IMR-90 (cell line): ENCODE data around the gene SNRPF. TPM values are rescaled to one million over a fixed set of nuclear protein-coding genes. Genes with fewer than 3 reads are reported as not detected.

Experiments used
- ATAC-seq: fragments of 200-7000 bp; cut with Tn5 transposase; 2 replicates; pipeline ENCODE4 v1.9.1; 2020; ENCODE audit warnings: low read depth, mild to moderate bottlenecking, moderate library complexity
- BruUV-seq: library from RNA; stranded (reverse); fragments of 400-500 nt; replicated peaks from 2 replicates; lab custom pipeline; 2021; lab: Mats Ljungman, UMichigan
- CTCF ChIA-PET: fragments of 300-600 bp; formaldehyde crosslinking; extraction: SDS; loops from one replicate; lab custom pipeline; 2021; ENCODE audit warnings: antibody characterized with exemption; lab: Yijun Ruan, JAX
- POLR2A ChIA-PET: fragments of 300-600 bp; sonication (Branson Sonifier 250); formaldehyde crosslinking; loops from one replicate; lab custom pipeline; 2022; ENCODE audit warnings: antibody characterized with exemption; ENCODE audit not compliant: unreplicated experiment; lab: Charles Lee
- DNase-seq: peaks from one replicate; pipeline ENCODE4 v3.0.0; 2013
- H2AFZ ChIP-seq: replicated peaks from 2 replicates; pipeline ENCODE3; 2013; ENCODE audit warnings: low read length, mild to moderate bottlenecking; ENCODE audit not compliant: poor library complexity
- H2AK5ac ChIP-seq: 2 replicates; pipeline ENCODE4 v1.6.1; 2013; ENCODE audit warnings: low read depth, low read length, inconsistent platforms
- H2AK9ac ChIP-seq: replicated peaks from 2 replicates; pipeline ENCODE3; 2013; ENCODE audit warnings: mild to moderate bottlenecking, low read depth, low read length, moderate library complexity; ENCODE audit not compliant: poor library complexity
- H2BK120ac ChIP-seq: 2 replicates; pipeline ENCODE4 v1.6.1; 2013; ENCODE audit warnings: low read depth, low read length, inconsistent platforms
- H2BK15ac ChIP-seq: 3 replicates; pipeline ENCODE4 v1.6.1; 2013; ENCODE audit warnings: low read depth, low read length, inconsistent platforms
- H2BK20ac ChIP-seq: 2 replicates; pipeline ENCODE4 v1.6.1; 2013; ENCODE audit warnings: low read depth, mild to moderate bottlenecking, inconsistent platforms, low read length, moderate library complexity
- H2BK5ac ChIP-seq: 2 replicates; pipeline ENCODE4 v1.6.1; 2013; ENCODE audit warnings: mild to moderate bottlenecking, low read depth, low read length, inconsistent platforms; ENCODE audit not compliant: poor library complexity, severe bottlenecking
- H3K14ac ChIP-seq: replicated peaks from 2 replicates; pipeline ENCODE4 v1.6.1; 2013; ENCODE audit warnings: low read depth, low read length, inconsistent platforms
- H3K18ac ChIP-seq: 2 replicates; pipeline ENCODE4 v1.6.1; 2013; ENCODE audit warnings: low read depth, low read length, control low read depth
- H3K23ac ChIP-seq: 2 replicates; pipeline ENCODE4 v1.6.1; 2013; ENCODE audit warnings: low read depth, low read length, inconsistent platforms
- H3K27ac ChIP-seq: 2 replicates; pipeline ENCODE4 v1.5.1; 2013; ENCODE audit warnings: mild to moderate bottlenecking, control low read depth, low read length; ENCODE audit not compliant: insufficient read depth
- H3K27me3 ChIP-seq: 2 replicates; pipeline ENCODE4 v1.6.1; 2013; ENCODE audit warnings: low read length; ENCODE audit not compliant: control insufficient read depth, insufficient read depth
- H3K36me3 ChIP-seq: 2 replicates; pipeline ENCODE4 v1.6.1; 2013; ENCODE audit warnings: low read length, mixed read lengths; ENCODE audit not compliant: control insufficient read depth, insufficient read depth
- H3K4ac ChIP-seq: 2 replicates; pipeline ENCODE4 v1.6.1; 2013; ENCODE audit warnings: low read depth, low read length, inconsistent platforms
- H3K4me1 ChIP-seq: 2 replicates; pipeline ENCODE4 v1.6.1; 2013; ENCODE audit warnings: low read length, mixed read lengths; ENCODE audit not compliant: control insufficient read depth, insufficient read depth
- H3K4me2 ChIP-seq: 2 replicates; pipeline ENCODE4 v1.6.1; 2013; ENCODE audit warnings: low read depth, mild to moderate bottlenecking, control low read depth, low read length, moderate library complexity
- H3K4me3 ChIP-seq: 2 replicates; pipeline ENCODE4 v1.5.1; 2013; ENCODE audit warnings: low read depth, mild to moderate bottlenecking, control low read depth, low read length, moderate library complexity; ENCODE audit not compliant: insufficient read depth
- H3K56ac ChIP-seq: 2 replicates; pipeline ENCODE4 v1.6.1; 2013; ENCODE audit warnings: low read length, inconsistent platforms; ENCODE audit not compliant: insufficient read depth; ENCODE audit errors: extremely low read depth
- H3K79me1 ChIP-seq, 2 experiments: 2 replicates each; pipeline ENCODE4 v1.6.1; 2013; ENCODE audit warnings: low read length in 2 of 2, inconsistent platforms in 1 of 2, low read depth in 1 of 2
- H3K9ac ChIP-seq: 2 replicates; pipeline ENCODE4 v1.6.1; 2013; ENCODE audit warnings: low read depth, low read length, control low read depth
- H3K9me1 ChIP-seq: 2 replicates; pipeline ENCODE4 v1.6.1; 2013; ENCODE audit warnings: low read length, inconsistent platforms; ENCODE audit not compliant: insufficient read depth
- H3K9me3 ChIP-seq: 2 replicates; pipeline ENCODE4 v1.6.1; 2013; ENCODE audit warnings: low read length; ENCODE audit not compliant: control insufficient read depth, insufficient read depth
- H4K20me1 ChIP-seq: 2 replicates; pipeline ENCODE4 v1.6.1; 2013; ENCODE audit warnings: low read length, inconsistent platforms; ENCODE audit not compliant: insufficient read depth
- H4K5ac ChIP-seq: 2 replicates; pipeline ENCODE4 v1.6.1; 2013; ENCODE audit warnings: mild to moderate bottlenecking, low read depth, low read length, control low read depth
- H4K8ac ChIP-seq, 2 experiments: 2 replicates each; pipeline ENCODE4 v1.6.1; 2013; ENCODE audit warnings: low read depth in 2 of 2, low read length in 2 of 2, control low read depth in 1 of 2, inconsistent platforms in 1 of 2
- H4K91ac ChIP-seq: 2 replicates; pipeline ENCODE4 v1.6.1; 2013; ENCODE audit warnings: low read depth, low read length, inconsistent platforms; ENCODE audit not compliant: insufficient read depth
- CEBPB ChIP-seq: IDR thresholded peaks from 2 replicates; pipeline ENCODE4 v1.6.1; 2012; ENCODE audit warnings: low read depth, low read length, improper control_type of control experiment
- CHD1 ChIP-seq: IDR thresholded peaks from 2 replicates; pipeline ENCODE4 v1.6.1; 2012; ENCODE audit warnings: low read depth, low read length, improper control_type of control experiment
- MAFK ChIP-seq: IDR thresholded peaks from 2 replicates; pipeline ENCODE4 v1.6.1; 2012; ENCODE audit warnings: low read depth, low read length, improper control_type of control experiment
- MAZ ChIP-seq: IDR thresholded peaks from 2 replicates; pipeline ENCODE4 v1.6.1; 2012; ENCODE audit warnings: low read depth, mild to moderate bottlenecking, low read length, improper control_type of control experiment, moderate library complexity, borderline replicate concordance
- NFE2L2 ChIP-seq: fragments of 150-350 bp; IDR thresholded peaks from 2 replicates; pipeline ENCODE4 v1.6.1; 2016; ENCODE audit warnings: low read depth, mild to moderate bottlenecking, low read length
- RCOR1 ChIP-seq: IDR thresholded peaks from 2 replicates; pipeline ENCODE4 v1.6.1; 2012; ENCODE audit warnings: mild to moderate bottlenecking, low read length, improper control_type of control experiment; ENCODE audit not compliant: insufficient replicate concordance
- RFX5 ChIP-seq: IDR thresholded peaks from 2 replicates; pipeline ENCODE4 v1.8.0; 2012; ENCODE audit warnings: low read depth, mild to moderate bottlenecking, low read length, moderate library complexity
- SMC3 ChIP-seq: fragments of 150-350 bp; IDR thresholded peaks from 2 replicates; pipeline ENCODE4 v1.6.1; 2016; ENCODE audit warnings: low read depth, mild to moderate bottlenecking, antibody characterized with exemption, low read length, moderate library complexity
- WGBS, 2 experiments: methylation state at CpG; one replicate each; pipeline versions ENCODE4 v1.1.5 to v1.1.7; 2013; ENCODE audit warnings: missing lambda C conversion rate in 2 of 2; ENCODE audit not compliant: insufficient read length in 1 of 2; ENCODE audit errors: extremely low coverage in 2 of 2; 5-methylcytosine and 5-hydroxymethylcytosine counted together
- dilution Hi-C: fragments of 300-500 bp; cut with HindIII; formaldehyde crosslinking; loops from one replicate; pipeline ENCODE4 v1.14.3; 2018; ENCODE audit warnings: low sequenced_read_pairs; ENCODE audit not compliant: unreplicated experiment
- in situ Hi-C: fragments of 300-500 bp; cut with MboI; formaldehyde crosslinking; loops from 3 replicates; pipeline ENCODE4 v1.14.3; 2019; ENCODE audit warnings: low sequenced_read_pairs, inconsistent platforms, mixed read lengths
- intact Hi-C: fragments of 100-400 bp; cut with micrococcal nuclease; formaldehyde crosslinking; loops from 2 replicates; pipeline ENCODE4 v1.10.0; 2022
- polyA plus RNA-seq, 3 experiments: library from polyadenylated mRNA; depleted of rRNA; stranded (reverse); fragments of >200 nt; gene quantifications; 2 replicates each; pipeline ENCODE4 v1.2.3, GENCODE V29; 2012; ENCODE audit warnings: low replicate concordance in 1 of 3
- total RNA-seq: library from RNA; depleted of rRNA; stranded (reverse); fragments of >200 nt; gene quantifications from 2 replicates; pipeline ENCODE4 v1.2.3, GENCODE V29; 2012
- TF ChIP-seq, protein P1 (sequence below): fragments of 150-350 bp; IDR thresholded peaks from 2 replicates; pipeline ENCODE4 v1.6.1; 2017; ENCODE audit warnings: mild to moderate bottlenecking, antibody characterized with exemption, low read length, low read depth

Gene SNRPF
- total and polyA plus RNA-seq, 2 of the 4 experiments (the other 2 are of a cell fraction) = 5.0 to 27.9 TPM

DNA sequence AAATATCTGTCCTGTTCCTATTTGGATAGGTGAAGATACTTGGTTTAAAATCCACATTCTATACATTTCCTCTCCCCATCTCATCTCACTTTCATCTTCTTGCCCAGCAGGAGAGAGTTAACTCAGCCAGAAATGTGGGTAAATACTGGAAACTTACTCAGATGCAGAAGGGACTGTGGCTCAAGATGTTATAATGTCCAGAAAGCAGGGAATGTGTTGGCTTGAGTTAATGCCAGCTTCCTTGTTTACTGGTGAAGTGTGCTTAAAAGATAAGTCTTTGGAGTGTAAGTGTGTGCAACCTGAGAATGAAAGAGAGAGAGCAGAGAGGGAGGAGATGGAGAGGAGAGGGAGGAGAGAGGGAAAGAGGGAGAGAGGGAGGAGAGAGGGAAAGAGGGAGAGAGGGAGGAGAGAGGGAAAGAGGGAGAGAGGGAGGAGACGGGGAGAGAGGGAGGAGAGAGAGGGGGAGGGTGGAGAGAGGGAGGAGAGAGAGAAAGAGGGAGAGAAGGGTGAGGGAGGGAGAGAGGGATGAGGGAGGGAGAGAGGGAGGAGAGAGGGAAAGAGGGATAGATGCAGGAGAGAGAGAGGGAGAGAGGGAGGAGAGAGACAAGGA is 22.0 kb upstream of the SNRPF start:
- in situ Hi-C loops (no loop called here), intact Hi-C loops (loop anchor here (10.0 kb wide), 1 partner anchor 1282 kb away; no protein-coding TSS in a partner anchor), dilution Hi-C loops (no loop called here)
- H2AK9ac ChIP-seq = no peak overlapping the region
- H3K4me1 ChIP-seq = peaks cover 8% of the 10 kb centered on the region; the same call in 1 of the 2 replicates
- H3K14ac ChIP-seq = peak overlapping the region; percentile 34; the same call in 1 of the 2 replicates
- H3K56ac ChIP-seq = no peak overlapping the region
- H2BK15ac ChIP-seq = 0 out of 3 replicates have a peak overlapping the region, but pooled peaks have one; percentile 83
- H4K91ac ChIP-seq = no peak overlapping the region
- H2AFZ ChIP-seq = peak overlapping the region; percentile 70
- no peak overlapping the region for H2BK5ac ChIP-seq
- POLR2A ChIA-PET = no interaction called here
- ATAC-seq (peak; percentile 78), DNase-seq (peak; percentile 69)
- H3K4me2 ChIP-seq = peak overlapping the region; percentile 51
- peak overlapping the region; percentile 44; the same call in 1 of the 2 replicates for H2BK120ac ChIP-seq
- H2BK20ac ChIP-seq = peak overlapping the region; percentile 67; the same call in 1 of the 2 replicates
- H3K79me1 ChIP-seq = no peaks in the 10 kb centered on the region
- peak overlapping the region; percentile 19; the same call in 1 of the 2 replicates for H3K9ac ChIP-seq
- H4K20me1 ChIP-seq = no peaks in the 10 kb centered on the region
- H3K9me1 ChIP-seq = peaks cover 5% of the 10 kb centered on the region
- H3K4me3 ChIP-seq = no peak overlapping the region; the same call in 1 of the 2 replicates
- TF ChIP-seq CHD1 (no peak), NFE2L2 (no peak), RCOR1 (no peak), SMC3 (no peak), RFX5 (no peak), MAZ (no peak), CEBPB (no peak), MAFK (no peak)
- TF ChIP-seq, protein P1, sequence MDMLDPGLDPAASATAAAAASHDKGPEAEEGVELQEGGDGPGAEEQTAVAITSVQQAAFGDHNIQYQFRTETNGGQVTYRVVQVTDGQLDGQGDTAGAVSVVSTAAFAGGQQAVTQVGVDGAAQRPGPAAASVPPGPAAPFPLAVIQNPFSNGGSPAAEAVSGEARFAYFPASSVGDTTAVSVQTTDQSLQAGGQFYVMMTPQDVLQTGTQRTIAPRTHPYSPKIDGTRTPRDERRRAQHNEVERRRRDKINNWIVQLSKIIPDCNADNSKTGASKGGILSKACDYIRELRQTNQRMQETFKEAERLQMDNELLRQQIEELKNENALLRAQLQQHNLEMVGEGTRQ = no peak
- H2AK5ac ChIP-seq = peak overlapping the region; percentile 51; the same call in 1 of the 2 replicates
- H3K27me3 ChIP-seq = peaks cover 3% of the 10 kb centered on the region; the same call in 1 of the 2 replicates
- 0% methylated on average over 1 of the region's 1 CpG; no CpG with 5 or more reads in 1 of the 2 experiments for WGBS, 2 experiments
- no peak overlapping the region for H3K23ac ChIP-seq
- H4K5ac ChIP-seq = peak overlapping the region; percentile 64; the same call in 1 of the 2 replicates
- H3K36me3 ChIP-seq = no peaks in the 10 kb centered on the region
- peak overlapping the region in 1 of 2 experiments; percentile 29; a peak in 1 of 4 replicates for H4K8ac ChIP-seq
- no peaks in the 10 kb centered on the region for H3K9me3 ChIP-seq
- H3K4ac ChIP-seq = peak overlapping the region; percentile 48
- CTCF ChIA-PET = no interaction called here
- peak overlapping the region; percentile 54; the same call in 1 of the 2 replicates for H3K18ac ChIP-seq
- peak overlapping the region; percentile 45; the same call in 1 of the 2 replicates for H3K27ac ChIP-seq
- no TSS peak for BruUV-seq
